HL-60 (cell line): ENCODE data around the gene ESRRA.

Experiments
- DNase-seq, 2 experiments: peaks; one replicate each; pipeline ENCODE4 v3.0.0-alpha.2; 2010 to 2020; ENCODE audit warnings: low read depth in 1 of 2, low spot score in 1 of 2
- H3K27ac ChIP-seq: fragments of 250-450 bp; sonication (Bioruptor Pico); replicated peaks from 2 replicates; pipeline ENCODE4 v1.5.1; 2020; ENCODE audit warnings: mild to moderate bottlenecking, moderate library complexity
- H3K27me3 ChIP-seq: fragments of 250-450 bp; sonication (Bioruptor Pico); 2 replicates; pipeline ENCODE4 v1.5.1; 2021; ENCODE audit warnings: mild to moderate bottlenecking, moderate library complexity; ENCODE audit not compliant: insufficient read depth, poor library complexity, severe bottlenecking
- H3K4me3 ChIP-seq: replicated peaks from 2 replicates; pipeline ENCODE4 v1.5.1; 2011; ENCODE audit warnings: mild to moderate bottlenecking, control low read depth, low read length; ENCODE audit not compliant: insufficient read depth
- CTCF ChIP-seq: IDR thresholded peaks from one replicate; pipeline ENCODE4 v1.5.1; 2011; ENCODE audit warnings: low read length, control low read depth, inconsistent platforms; ENCODE audit not compliant: insufficient read depth
- GABPA ChIP-seq: IDR thresholded peaks from 2 replicates; pipeline ENCODE4 v1.6.1; 2012; ENCODE audit warnings: low read depth
- POLR2AphosphoS5 ChIP-seq: IDR thresholded peaks from 2 replicates; pipeline ENCODE4 v1.6.1; 2012; ENCODE audit warnings: low read depth
- REST ChIP-seq: IDR thresholded peaks from 2 replicates; pipeline ENCODE4 v1.6.1; 2012; ENCODE audit warnings: low read depth; ENCODE audit not compliant: insufficient replicate concordance
- SPI1 ChIP-seq: IDR thresholded peaks from 2 replicates; pipeline ENCODE4 v1.6.1; 2012; ENCODE audit warnings: low read depth, mild to moderate bottlenecking, borderline replicate concordance

The ESRRA gene

GRCh38 chr11:64267207-64267945 is 37.9 kb upstream of the ESRRA start:
- Histone ChIP-seq H3K27me3 (no peaks in the 10 kb centered on the region), H3K4me3 (no peak overlapping the region), H3K27ac (peak overlapping the region; percentile 91)
- TF ChIP-seq CTCF (no peak), POLR2AphosphoS5 (no peak), GABPA (no peak), REST (no peak), SPI1 (no peak)
- no peak for DNase-seq

GRCh38 chr11:64268025-64268892 is 37.1 kb upstream of the ESRRA start:
- peak; percentile 37 for TF ChIP-seq POLR2AphosphoS5
- no peak for TF ChIP-seq CTCF
- no peak for TF ChIP-seq GABPA
- peak; percentile 30 for TF ChIP-seq REST
- TF ChIP-seq SPI1 = peak; percentile 8; the same call in 1 of the 2 replicates
- peak in 1 of 2 experiments; percentile 57 for DNase-seq
- Histone ChIP-seq H3K27ac (peak overlapping the region; percentile 91), H3K4me3 (peak overlapping the region; percentile 61), H3K27me3 (no peaks in the 10 kb centered on the region)

GRCh38 chr11:64268893-64269539 is 36.3 kb upstream of the ESRRA start:
- Histone ChIP-seq H3K27me3 (no peaks in the 10 kb centered on the region), H3K4me3 (peak overlapping the region; percentile 61), H3K27ac (peak overlapping the region; percentile 91)
- DNase-seq = peak; percentile 72 to 77
- TF ChIP-seq REST = peak; percentile 12
- no peak for TF ChIP-seq CTCF
- 0 out of 2 replicates have a peak, but pooled peaks have one; percentile 43 for TF ChIP-seq GABPA
- 0 out of 2 replicates have a peak, but pooled peaks have one; percentile 16 for TF ChIP-seq SPI1
